Fibroblast of skin of left quadriceps (primary cell): Measurements from ENCODE around the gene CD101.
A peak's percentile ranks its signal among the peaks of the same experiment; 100 is the strongest.
"Not testable (repeated sequence)": the region's sequence is repeated elsewhere in the genome, so short reads cannot be mapped to it uniquely, and the experiment has no call there.

Source experiments
- DNase-seq, 2 experiments: peaks; one replicate each; pipeline ENCODE4 v3.0.0-alpha.2; 2013; ENCODE audit warnings: low read depth in 2 of 2

Gene CD101

GRCh38 chr1:117001254-117001927, at the start of gene CD101:
Gene CD101 (plus strand): TSS chr1:117001760. CDS start chr1:117001818, 58 bp downstream.
- DNase-seq, result no peak

- DNase-seq, result no peak
These were observed 48.8 kb upstream of the CD101 start for GRCh38 chr1:116952738-116953275.

GRCh38 chr1:116954440-116954839, 47.1 kb upstream of the CD101 start:
- peak in 1 of 2 experiments; percentile 14 for DNase-seq

- DNase-seq, result no peak
These were observed 45.2 kb upstream of the CD101 start for GRCh38 chr1:116956378-116956777.

- no peak for DNase-seq
These were observed 43.9 kb upstream of the CD101 start for GRCh38 chr1:116957646-116958045.

- DNase-seq, result no peak
These were observed 43.5 kb upstream of the CD101 start for GRCh38 chr1:116958110-116958509.

GRCh38 chr1:116958977-116959376, 42.6 kb upstream of the CD101 start:
- DNase-seq, result no peak

- no peak for DNase-seq
These were observed 40.0 kb upstream of the CD101 start for GRCh38 chr1:116961606-116962005.

- DNase-seq, result no peak
These were observed 38.4 kb upstream of the CD101 start for GRCh38 chr1:116962987-116963639.

GRCh38 chr1:116966791-116967190, 34.8 kb upstream of the CD101 start:
- DNase-seq, result no peak

- no peak for DNase-seq
These were observed 32.8 kb upstream of the CD101 start for GRCh38 chr1:116968724-116969123.

GRCh38 chr1:116971258-116971860, 30.2 kb upstream of the CD101 start:
- no peak for DNase-seq

GRCh38 chr1:116971965-116972673, 29.4 kb upstream of the CD101 start:
- DNase-seq, result no peak

GRCh38 chr1:116972674-116973030, 28.9 kb upstream of the CD101 start:
- no peak for DNase-seq

GRCh38 chr1:116980309-116980708, 21.3 kb upstream of the CD101 start:
- not testable (repeated sequence) for DNase-seq

GRCh38 chr1:116981521-116982037, 20.0 kb upstream of the CD101 start:
- DNase-seq, result no peak

- DNase-seq, result no peak
These were observed 19.1 kb upstream of the CD101 start for GRCh38 chr1:116982319-116983004.

GRCh38 chr1:116983112-116983511, 18.4 kb upstream of the CD101 start:
- DNase-seq, result no peak

GRCh38 chr1:116983678-116984077, 17.9 kb upstream of the CD101 start:
- DNase-seq, result no peak

- DNase-seq, result no peak
These were observed 17.0 kb upstream of the CD101 start for GRCh38 chr1:116984406-116985160.
